Glutamatergic neuron (in vitro differentiated cells): ENCODE data around the gene BAIAP2. TPM values are rescaled to one million over a fixed set of nuclear protein-coding genes. Genes with fewer than 3 reads are reported as not detected.

Experiments used
- DNase-seq: peaks from one replicate; pipeline ENCODE4 v3.0.0; 2022
- H3K27ac Mint-ChIP-seq: one replicate; pipeline ENCODE4 v1.8.0; 2020; ENCODE audit warnings: mild to moderate bottlenecking, mixed read lengths, inconsistent platforms; ENCODE audit not compliant: unreplicated experiment
- H3K27me3 Mint-ChIP-seq: one replicate; pipeline ENCODE4 v1.8.0; 2020; ENCODE audit warnings: mild to moderate bottlenecking, moderate library complexity, mixed read lengths, inconsistent platforms; ENCODE audit not compliant: unreplicated experiment
- H3K36me3 Mint-ChIP-seq: one replicate; pipeline ENCODE4 v1.8.0; 2020; ENCODE audit warnings: mild to moderate bottlenecking, mixed read lengths, inconsistent platforms; ENCODE audit not compliant: unreplicated experiment
- H3K4me1 Mint-ChIP-seq: one replicate; pipeline ENCODE4 v1.8.0; 2020; ENCODE audit warnings: mild to moderate bottlenecking, low read depth, mixed read lengths, inconsistent platforms; ENCODE audit not compliant: unreplicated experiment
- H3K4me3 Mint-ChIP-seq: one replicate; pipeline ENCODE4 v1.8.0; 2020; ENCODE audit warnings: mild to moderate bottlenecking, mixed read lengths, inconsistent platforms; ENCODE audit not compliant: unreplicated experiment
- H3K9me3 Mint-ChIP-seq: one replicate; pipeline ENCODE4 v1.8.0; 2020; ENCODE audit warnings: mild to moderate bottlenecking, moderate library complexity, mixed read lengths, inconsistent platforms; ENCODE audit not compliant: unreplicated experiment
- CTCF ChIP-seq: fragments of 200-600 bp; sonication (generic); IDR thresholded peaks from one replicate; pipeline ENCODE4 v1.5.0; 2021; ENCODE audit not compliant: partially characterized antibody, unreplicated experiment
- total RNA-seq: library from RNA; stranded (reverse); fragmentation: NEBNext Ultra II Directional; extraction: Animal tissue kit (Norgen Biotek cat#: 25700); gene quantifications from one replicate; pipeline ENCODE4 v1.2.1, GENCODE V29; 2021; ENCODE audit not compliant: unreplicated experiment

The BAIAP2 gene
- total RNA-seq, 1 donor from 2014 or later = 252 TPM

- H3K27me3 Mint-ChIP-seq = peaks cover 9% of the 10 kb centered on the region
- H3K36me3 Mint-ChIP-seq = no peaks in the 10 kb centered on the region
- peak overlapping the region; percentile 74 for H3K4me3 Mint-ChIP-seq
These were observed 14.5 kb downstream of the BAIAP2 start for GRCh38 chr17:81049372-81049911.

GRCh38 chr17:81049973-81050551 lies 15.1 kb downstream of the BAIAP2 start:
- no peaks in the 10 kb centered on the region for H3K36me3 Mint-ChIP-seq
- peaks cover 37% of the 10 kb centered on the region for H3K4me1 Mint-ChIP-seq
- no peak for DNase-seq
- no peak overlapping the region for H3K27ac Mint-ChIP-seq
- no peak for TF ChIP-seq CTCF
- no peak overlapping the region for H3K4me3 Mint-ChIP-seq
- H3K27me3 Mint-ChIP-seq = peaks cover 5% of the 10 kb centered on the region
- H3K9me3 Mint-ChIP-seq = peaks cover 6% of the 10 kb centered on the region

More at GRCh38 chr17:81049372-81049911, 14.5 kb downstream of the BAIAP2 start:
- peaks cover 6% of the 10 kb centered on the region for H3K9me3 Mint-ChIP-seq
- no peak for TF ChIP-seq CTCF
- H3K4me1 Mint-ChIP-seq = peaks cover 42% of the 10 kb centered on the region
- no peak overlapping the region for H3K27ac Mint-ChIP-seq
- no peak for DNase-seq

GRCh38 chr17:81050645-81051625 lies 16.0 kb downstream of the BAIAP2 start:
- no peak for TF ChIP-seq CTCF
- H3K36me3 Mint-ChIP-seq = no peaks in the 10 kb centered on the region
- H3K27me3 Mint-ChIP-seq = peaks cover 5% of the 10 kb centered on the region
- DNase-seq = no peak
- H3K4me1 Mint-ChIP-seq = peaks cover 37% of the 10 kb centered on the region
- peak overlapping the region; percentile 25 for H3K4me3 Mint-ChIP-seq
- H3K27ac Mint-ChIP-seq = peak overlapping the region; percentile 75
- H3K9me3 Mint-ChIP-seq = peaks cover 6% of the 10 kb centered on the region

GRCh38 chr17:81052199-81052997 lies 17.4 kb downstream of the BAIAP2 start:
- peak; percentile 75 for DNase-seq
- H3K27ac Mint-ChIP-seq = peak overlapping the region; percentile 76
- peaks cover 37% of the 10 kb centered on the region for H3K4me1 Mint-ChIP-seq
- TF ChIP-seq CTCF = no peak
- H3K27me3 Mint-ChIP-seq = peaks cover 2% of the 10 kb centered on the region
- H3K36me3 Mint-ChIP-seq = no peaks in the 10 kb centered on the region
- peak overlapping the region; percentile 55 for H3K4me3 Mint-ChIP-seq
- H3K9me3 Mint-ChIP-seq = peaks cover 6% of the 10 kb centered on the region
